NCI-H128 (cell line): ENCODE results near the gene USP9X.
"Not testable (repeated sequence)": the region's sequence is repeated elsewhere in the genome, so short reads cannot be mapped to it uniquely, and the experiment has no call there.

ENCODE experiments used
- DNase-seq: peaks from one replicate; lab custom pipeline; 2025; ENCODE audit not compliant: unreplicated experiment; lab: John Stamatoyannopoulos, UW

Gene USP9X

DNA sequence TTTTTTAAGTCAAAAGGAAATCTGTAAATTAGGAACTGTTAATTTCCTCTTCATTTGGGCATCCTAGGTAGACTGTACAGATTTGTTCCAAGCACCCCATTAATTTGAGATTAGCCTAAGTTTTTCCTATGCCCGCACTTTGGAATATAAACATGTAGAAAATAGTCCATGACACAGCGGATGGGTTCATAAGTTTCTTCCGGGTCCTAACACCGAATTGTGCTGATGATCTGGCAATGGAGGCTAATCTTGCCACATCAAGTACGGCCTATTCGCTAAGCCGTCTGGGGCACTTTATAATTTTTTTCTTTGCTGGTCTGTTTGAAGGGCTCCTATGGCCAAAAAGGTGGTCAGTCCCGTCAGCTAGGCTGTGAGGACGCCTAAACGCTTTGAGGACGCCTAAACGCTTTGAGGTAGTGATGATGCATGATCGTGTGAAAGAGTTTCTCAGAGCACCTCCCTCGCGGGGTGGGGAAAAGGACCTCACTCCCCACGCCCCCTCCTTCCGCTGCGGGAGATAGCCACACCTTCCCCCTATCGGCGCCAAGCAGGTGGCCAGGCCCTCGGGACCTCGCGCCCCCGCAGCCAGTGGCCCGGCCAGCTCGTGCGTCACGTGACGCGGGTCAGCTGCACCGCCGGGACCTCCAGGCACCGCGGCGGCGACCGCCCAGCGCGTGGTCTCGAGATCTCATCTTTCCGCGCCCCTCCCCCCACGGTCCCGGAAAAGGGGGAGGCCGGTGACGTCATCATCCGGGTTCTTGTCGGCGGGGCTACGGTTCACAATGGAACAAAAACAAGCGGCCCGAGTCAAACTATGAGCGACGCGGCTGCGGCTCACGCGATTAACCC is 977 bp upstream of the USP9X start:
- peak; percentile 86 for DNase-seq

- no peak for DNase-seq
Observed at GRCh38 chrX:41085512-41085877, 250 bp downstream of the USP9X start.

DNA sequence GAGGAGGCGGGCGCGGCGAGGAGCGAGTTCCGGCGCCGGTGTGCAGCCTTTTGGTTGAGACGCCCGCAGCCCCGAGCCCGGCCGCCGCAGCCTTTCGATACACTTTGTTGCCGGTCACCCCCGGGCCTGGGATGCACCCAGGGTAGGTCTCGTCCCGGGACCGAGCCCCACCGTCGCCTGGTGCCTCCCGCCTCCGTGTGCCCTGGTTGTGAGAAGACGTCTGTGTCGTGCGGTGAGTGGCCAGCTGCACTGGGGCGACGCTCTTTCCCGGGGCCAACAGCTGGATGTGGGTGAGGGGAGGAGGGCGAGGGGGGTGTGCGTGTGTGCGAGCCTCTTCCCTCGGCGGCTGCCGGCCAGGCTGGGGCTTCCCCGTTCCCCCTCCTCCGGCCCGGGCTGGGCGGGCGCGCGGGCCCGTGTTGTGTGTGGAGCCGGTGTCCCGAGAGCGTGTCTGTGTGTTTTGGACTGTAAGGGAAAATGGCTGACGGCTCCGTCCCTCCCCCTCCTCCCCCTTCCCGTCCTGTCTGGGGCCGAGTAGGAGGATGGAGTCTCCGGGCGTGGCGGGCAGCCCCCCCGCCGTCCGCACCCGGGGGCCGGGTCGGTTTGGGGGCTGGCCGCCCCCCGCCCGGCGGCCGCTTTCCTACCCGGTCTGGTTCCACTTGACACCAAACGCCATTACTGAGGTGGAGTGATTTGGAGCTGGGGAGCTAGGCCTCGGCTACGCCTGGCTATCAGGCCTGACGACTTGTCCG is 807 bp downstream of the USP9X start:
- DNase-seq, result no peak

GRCh38 chrX:41086627-41086932 is 1.3 kb downstream of the USP9X start:
- DNase-seq, result no peak

- DNase-seq, result no peak
Observed at GRCh38 chrX:41087201-41087600, 2.0 kb downstream of the USP9X start.

DNA sequence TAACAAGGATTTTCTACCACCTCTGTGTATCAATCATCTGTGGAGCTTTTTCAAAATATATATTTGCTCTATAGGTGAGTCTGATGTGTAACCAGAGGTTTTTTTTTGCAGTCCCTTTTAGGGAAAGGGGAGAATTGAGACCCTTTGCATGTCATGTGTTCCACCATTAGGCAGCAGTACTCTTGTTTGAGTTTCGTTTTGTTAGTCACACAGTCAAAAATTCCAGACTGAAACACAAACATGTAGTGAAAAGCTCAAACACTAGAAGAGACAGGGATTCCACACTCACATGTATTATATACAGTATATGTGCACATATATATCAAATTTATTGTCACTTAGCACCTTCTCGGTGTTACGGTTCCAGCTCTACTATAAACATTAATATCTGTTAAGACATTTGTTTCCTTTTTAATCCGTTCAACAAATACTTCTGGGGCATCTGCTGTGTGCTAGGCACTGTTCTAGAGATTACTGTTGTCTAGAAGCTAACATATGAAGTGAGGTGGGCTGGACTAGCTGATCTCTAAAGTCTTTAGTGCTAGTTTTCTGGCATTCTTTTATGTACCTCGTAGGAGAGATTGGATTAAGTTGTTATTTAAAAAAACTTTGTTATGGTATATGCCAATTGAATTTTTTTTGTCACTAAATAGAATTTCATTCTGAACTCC is 5.5 kb downstream of the USP9X start:
- no peak for DNase-seq

DNA sequence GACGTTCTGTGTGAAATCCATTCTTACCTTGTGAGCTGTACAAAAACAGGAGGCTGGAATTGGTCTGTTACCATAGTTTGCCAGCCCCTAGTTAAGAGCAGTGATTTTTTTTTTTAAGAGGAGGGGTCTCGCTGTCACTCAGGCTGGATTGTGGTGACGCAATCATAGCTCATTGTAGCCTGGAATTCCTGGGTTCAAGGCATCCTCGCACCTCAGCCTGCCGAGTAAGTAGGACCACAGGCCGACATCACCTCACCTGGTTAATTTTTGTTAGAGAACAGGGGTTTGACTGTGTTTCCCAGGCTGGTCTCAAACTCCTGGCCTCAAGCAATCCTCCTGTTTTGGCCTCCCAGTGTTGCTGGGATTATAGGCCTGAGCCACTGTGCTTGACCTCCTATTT is 7.5 kb downstream of the USP9X start:
- DNase-seq, result no peak

GRCh38 chrX:41095174-41095573 is 9.9 kb downstream of the USP9X start:
- DNase-seq, result no peak

DNA sequence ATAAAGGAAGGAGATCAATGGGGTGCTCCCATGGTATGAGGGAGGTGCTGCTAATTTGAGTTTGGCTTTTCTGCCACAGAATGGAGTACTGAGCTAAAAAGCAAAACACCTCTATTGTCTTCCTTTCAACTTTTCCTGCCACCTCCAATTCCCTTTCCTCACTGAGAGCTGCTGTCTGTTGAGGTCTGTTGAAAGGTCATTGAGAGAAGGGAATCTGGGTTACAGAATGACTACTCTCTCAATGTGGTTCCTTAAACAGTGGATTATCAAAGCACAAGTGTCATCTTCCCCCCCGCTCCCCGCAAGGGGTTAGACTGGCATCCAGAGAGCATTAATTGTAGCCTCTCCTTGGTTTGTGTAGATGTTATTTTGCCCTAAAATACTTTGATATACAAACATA is 10.7 kb downstream of the USP9X start:
- no peak for DNase-seq

GRCh38 chrX:41096339-41096955 is 11.2 kb downstream of the USP9X start:
- no peak for DNase-seq

GRCh38 chrX:41097326-41097725 is 12.1 kb downstream of the USP9X start:
- no peak for DNase-seq

DNA sequence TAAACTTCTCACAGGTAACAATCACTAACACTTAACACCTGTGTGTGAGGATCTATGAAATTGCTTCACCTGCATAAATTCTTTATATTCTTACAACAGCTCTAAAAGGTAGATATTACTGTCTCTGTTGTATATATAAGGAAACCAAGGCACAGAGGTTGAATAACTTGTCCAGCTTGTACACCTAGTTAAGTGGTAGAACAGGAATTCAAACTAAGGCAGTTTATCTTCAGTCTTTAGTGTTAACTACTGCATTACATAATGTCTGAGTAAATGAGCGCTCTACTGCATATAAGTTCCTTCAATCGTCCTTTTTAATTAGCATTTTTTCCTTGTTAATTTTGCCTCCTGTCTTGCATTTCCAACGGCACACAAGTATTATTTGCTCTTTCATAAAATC is 15.0 kb downstream of the USP9X start:
- no peak for DNase-seq

DNA sequence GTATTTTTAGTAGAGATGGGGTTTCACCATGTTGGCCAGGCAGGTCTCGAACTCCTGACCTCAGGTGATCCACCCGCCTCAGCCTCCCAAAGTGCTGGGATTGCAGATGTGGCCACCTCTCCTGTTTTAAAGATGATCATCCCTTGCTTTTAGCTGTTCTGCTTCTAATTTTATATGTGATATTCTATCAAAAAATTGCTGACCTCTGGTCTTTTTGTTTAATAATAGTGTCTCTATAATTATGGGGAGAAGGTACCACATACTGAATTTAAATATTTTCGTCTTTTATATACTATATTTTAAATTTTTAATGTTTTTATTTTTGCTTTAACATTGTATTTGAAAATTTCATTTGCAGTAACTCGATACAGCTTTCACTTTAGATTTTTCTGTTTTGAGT is 15.6 kb downstream of the USP9X start:
- DNase-seq, result no peak

- DNase-seq, result no peak
Observed at GRCh38 chrX:41105005-41105404, 19.8 kb downstream of the USP9X start.

GRCh38 chrX:41106257-41106656 is 21.0 kb downstream of the USP9X start:
- not testable (repeated sequence) for DNase-seq

DNA sequence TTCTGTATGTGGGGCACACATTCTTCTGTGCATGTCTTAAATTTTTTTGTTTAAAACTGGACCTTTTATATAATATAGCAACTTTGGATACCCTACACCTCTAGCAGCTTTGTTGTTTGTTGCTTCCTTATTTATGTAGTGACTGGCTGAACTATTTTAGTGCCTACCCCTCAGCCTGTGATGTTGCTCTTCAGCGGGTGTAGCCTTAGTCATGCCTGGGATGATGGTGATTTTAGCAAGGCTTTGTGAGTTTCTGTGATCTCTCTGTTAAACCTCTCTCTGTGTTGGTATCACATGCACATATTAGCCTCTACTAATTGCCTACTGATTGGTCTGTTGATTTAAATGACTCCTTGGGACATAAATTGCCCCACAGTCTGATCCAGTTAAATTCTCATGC is 22.8 kb downstream of the USP9X start:
- DNase-seq, result no peak

GRCh38 chrX:41108463-41109205 is 23.4 kb downstream of the USP9X start:
- no peak for DNase-seq

- DNase-seq, result no peak
Observed at GRCh38 chrX:41110801-41111625, 25.8 kb downstream of the USP9X start.

- DNase-seq, result not testable (repeated sequence)
Observed at GRCh38 chrX:41115104-41115425, 29.8 kb downstream of the USP9X start.

GRCh38 chrX:41116948-41117347 is 31.7 kb downstream of the USP9X start:
- DNase-seq, result no peak
